Neuronal stem cell (in vitro differentiated cells): ENCODE data around the gene CHRNA7.

ENCODE experiments used
- DNase-seq: peaks from one replicate; pipeline ENCODE4 v3.0.0-alpha.2; 2013; ENCODE audit warnings: low spot score
- H2AFZ ChIP-seq: one replicate; pipeline ENCODE4 v1.6.1; 2013; ENCODE audit warnings: mild to moderate bottlenecking, low read length, inconsistent platforms
- H2AK5ac ChIP-seq: 2 replicates; pipeline ENCODE4 v1.6.1; 2013; ENCODE audit warnings: low read depth, mild to moderate bottlenecking, inconsistent platforms, low read length, moderate library complexity, mixed read lengths
- H2BK120ac ChIP-seq: 2 replicates; pipeline ENCODE4 v1.6.1; 2013; ENCODE audit warnings: low read depth, mild to moderate bottlenecking, inconsistent platforms, low read length, moderate library complexity, mixed read lengths
- H2BK12ac ChIP-seq: one replicate; pipeline ENCODE4 v1.6.1; 2013; ENCODE audit warnings: low read length, inconsistent platforms
- H2BK15ac ChIP-seq: 2 replicates; pipeline ENCODE4 v1.6.1; 2013; ENCODE audit warnings: mild to moderate bottlenecking, low read length, inconsistent platforms, mixed read lengths
- H2BK5ac ChIP-seq: one replicate; pipeline ENCODE4 v1.6.1; 2013; ENCODE audit warnings: inconsistent platforms, mild to moderate bottlenecking, low read length, moderate library complexity
- H3K14ac ChIP-seq: one replicate; pipeline ENCODE4 v1.6.1; 2013; ENCODE audit warnings: low read length, inconsistent platforms
- H3K18ac ChIP-seq: 2 replicates; pipeline ENCODE4 v1.6.1; 2013; ENCODE audit warnings: low read length, inconsistent platforms
- H3K23ac ChIP-seq: 2 replicates; pipeline ENCODE4 v1.6.1; 2013; ENCODE audit warnings: low read depth, mild to moderate bottlenecking, mixed read lengths, low read length, inconsistent platforms; ENCODE audit not compliant: poor library complexity
- H3K27ac ChIP-seq: replicated peaks from 3 replicates; pipeline ENCODE4 v1.5.1; 2013; ENCODE audit warnings: low read length, inconsistent platforms
- H3K27me3 ChIP-seq, 3 experiments: 2 replicates each; pipeline ENCODE4 v1.6.1; 2013; ENCODE audit warnings: low read length in 3 of 3, mild to moderate bottlenecking in 2 of 3, inconsistent platforms in 1 of 3, low read depth in 1 of 3, mixed read lengths in 1 of 3, moderate library complexity in 1 of 3; ENCODE audit not compliant: control insufficient read depth in 3 of 3, insufficient read depth in 3 of 3
- H3K36me3 ChIP-seq, 2 donors: replicated peaks in 1 of 2; 2 replicates each; pipeline ENCODE4 v1.6.1; 2013; ENCODE audit warnings: low read length in 2 of 2; ENCODE audit not compliant: control insufficient read depth in 2 of 2, insufficient read depth in 2 of 2
- H3K4ac ChIP-seq: 2 replicates; pipeline ENCODE4 v1.6.1; 2013; ENCODE audit warnings: inconsistent platforms, mild to moderate bottlenecking, low read length, moderate library complexity
- H3K4me1 ChIP-seq, 2 donors: 1 replicate in 1 of 2; 2 replicates in 1 of 2; pipeline ENCODE4 v1.6.1; 2013; ENCODE audit warnings: low read length in 2 of 2, low read depth in 1 of 2; ENCODE audit not compliant: control insufficient read depth in 2 of 2, insufficient read depth in 1 of 2
- H3K4me2 ChIP-seq: one replicate; pipeline ENCODE4 v1.6.1; 2013; ENCODE audit warnings: mild to moderate bottlenecking, low read length, inconsistent platforms; ENCODE audit not compliant: insufficient read depth, poor library complexity, severe bottlenecking
- H3K4me3 ChIP-seq, 2 donors: 2 replicates each; pipeline ENCODE4 v1.5.1; 2013; ENCODE audit warnings: low read length in 2 of 2, mild to moderate bottlenecking in 2 of 2, inconsistent platforms in 1 of 2, moderate library complexity in 1 of 2
- H3K79me1 ChIP-seq: one replicate; pipeline ENCODE4 v1.6.1; 2013; ENCODE audit warnings: low read depth, mild to moderate bottlenecking, inconsistent platforms, low read length, moderate library complexity
- H3K9ac ChIP-seq: one replicate; pipeline ENCODE4 v1.6.1; 2013; ENCODE audit warnings: mild to moderate bottlenecking, low read depth, low read length, inconsistent platforms; ENCODE audit not compliant: poor library complexity
- H3K9me3 ChIP-seq, 2 donors: replicated peaks in 1 of 2; 2 replicates each; pipeline versions ENCODE3 to v1.6.1; 2013; ENCODE audit warnings: low read length in 2 of 2, mild to moderate bottlenecking in 2 of 2, inconsistent platforms in 1 of 2, low read depth in 1 of 2, mixed read lengths in 1 of 2, moderate library complexity in 1 of 2; ENCODE audit not compliant: control insufficient read depth in 2 of 2, insufficient read depth in 1 of 2
- H4K8ac ChIP-seq: one replicate; pipeline ENCODE4 v1.6.1; 2013; ENCODE audit warnings: low read depth, mild to moderate bottlenecking, inconsistent platforms, low read length, moderate library complexity
- H4K91ac ChIP-seq: one replicate; pipeline ENCODE4 v1.6.1; 2013; ENCODE audit warnings: low read length, low read depth, mild to moderate bottlenecking, inconsistent platforms; ENCODE audit not compliant: poor library complexity
- WGBS, 2 donors: extraction: QIAGEN DNeasy Blood & Tissue Kit; methylation state at CpG; one replicate each; pipeline ENCODE4 v1.1.7; 2013; ENCODE audit warnings: missing lambda C conversion rate in 2 of 2, mixed read lengths in 1 of 2; ENCODE audit not compliant: insufficient read length in 2 of 2, insufficient replicate concordance in 1 of 2; ENCODE audit errors: extremely low coverage in 2 of 2; 5-methylcytosine and 5-hydroxymethylcytosine counted together

Gene CHRNA7

DNA sequence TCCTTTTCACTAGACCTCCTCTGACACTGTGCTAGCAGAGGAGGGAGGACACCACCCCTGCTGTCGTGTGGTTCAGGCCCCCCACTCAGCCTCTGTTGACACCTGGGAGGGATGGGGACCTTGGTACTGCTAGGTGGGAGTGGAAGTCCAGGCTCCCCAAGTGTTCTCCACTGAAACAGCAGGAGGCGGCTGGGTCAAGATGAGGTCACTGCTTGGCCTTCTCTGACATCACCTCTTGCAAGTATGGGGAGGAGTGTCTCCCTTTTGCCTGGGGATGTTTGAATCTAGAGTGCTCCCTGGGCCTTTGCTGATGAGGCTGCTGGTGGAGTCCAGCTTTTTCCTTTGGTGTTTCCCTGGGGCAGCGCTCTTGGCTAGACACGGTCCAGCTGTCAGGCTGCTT is 101.5 kb downstream of the CHRNA7 start:
- H2BK12ac ChIP-seq: no peak overlapping the region
- H4K91ac ChIP-seq: no peak overlapping the region
- peaks cover 0 to 1% (median 0%) of the 10 kb centered on the region in 3 experiments for H3K27me3 ChIP-seq
- H3K79me1 ChIP-seq: no peaks in the 10 kb centered on the region
- no peak overlapping the region for H2AK5ac ChIP-seq
- no peak for DNase-seq
- peak overlapping the region; percentile 71 for H3K14ac ChIP-seq
- no peak overlapping the region for H3K4me2 ChIP-seq
- H3K9ac ChIP-seq: no peak overlapping the region
- H3K4me1 ChIP-seq: no peaks in the 10 kb centered on the region
- H3K36me3 ChIP-seq: no peaks in the 10 kb centered on the region
- H3K27ac ChIP-seq: no peak overlapping the region
- H2BK5ac ChIP-seq: no peak overlapping the region
- H3K18ac ChIP-seq: no peak overlapping the region
- H4K8ac ChIP-seq: no peak overlapping the region
- H3K9me3 ChIP-seq: no peaks in the 10 kb centered on the region
- H2AFZ ChIP-seq: no peak overlapping the region
- no peak overlapping the region for H2BK15ac ChIP-seq
- H3K4me3 ChIP-seq: peak overlapping the region in 1 of 2 donors; percentile 4
- no peak overlapping the region for H3K23ac ChIP-seq
- WGBS, 2 donors: no CpG with 5 or more reads among the region's 4 CpGs
- H2BK120ac ChIP-seq: no peak overlapping the region
- H3K4ac ChIP-seq: no peak overlapping the region

DNA sequence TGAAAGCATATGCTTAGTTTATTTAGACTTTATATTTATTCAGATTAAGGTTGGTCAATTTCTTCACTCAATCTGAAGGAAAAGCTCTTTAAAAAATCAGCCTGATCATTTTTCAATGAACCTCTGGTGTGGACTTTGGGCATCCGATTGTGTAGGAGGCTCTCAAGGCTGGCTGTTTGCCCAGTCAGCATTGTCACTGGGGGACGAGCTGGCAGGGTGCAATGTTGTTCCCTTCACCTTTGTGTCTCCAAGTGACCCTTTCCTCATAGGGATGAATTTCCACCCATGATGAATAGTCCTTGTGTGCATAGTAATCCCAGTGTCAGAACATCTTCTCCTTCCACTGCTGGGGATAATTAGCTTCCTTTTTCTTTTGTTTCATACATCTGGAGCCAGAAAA is 102.5 kb downstream of the CHRNA7 start:
- H3K9ac ChIP-seq: no peak overlapping the region
- peaks cover 0 to 1% (median 0%) of the 10 kb centered on the region in 3 experiments for H3K27me3 ChIP-seq
- no peak overlapping the region for H4K8ac ChIP-seq
- no peaks in the 10 kb centered on the region for H3K79me1 ChIP-seq
- H3K23ac ChIP-seq: no peak overlapping the region
- H3K14ac ChIP-seq: no peak overlapping the region
- no peak overlapping the region for H2AFZ ChIP-seq
- no peak overlapping the region for H3K4me2 ChIP-seq
- H3K18ac ChIP-seq: no peak overlapping the region
- H4K91ac ChIP-seq: no peak overlapping the region
- no peak overlapping the region for H2BK5ac ChIP-seq
- H2AK5ac ChIP-seq: no peak overlapping the region
- no peaks in the 10 kb centered on the region for H3K36me3 ChIP-seq
- H3K27ac ChIP-seq: no peak overlapping the region
- no peaks in the 10 kb centered on the region for H3K4me1 ChIP-seq
- H2BK15ac ChIP-seq: no peak overlapping the region
- no peak overlapping the region for H2BK12ac ChIP-seq
- H3K4ac ChIP-seq: no peak overlapping the region
- no CpG with 5 or more reads among the region's 2 CpGs for WGBS, 2 donors
- H3K9me3 ChIP-seq: no peaks in the 10 kb centered on the region
- no peak overlapping the region for H2BK120ac ChIP-seq
- DNase-seq: no peak
- no peak overlapping the region for H3K4me3 ChIP-seq

DNA sequence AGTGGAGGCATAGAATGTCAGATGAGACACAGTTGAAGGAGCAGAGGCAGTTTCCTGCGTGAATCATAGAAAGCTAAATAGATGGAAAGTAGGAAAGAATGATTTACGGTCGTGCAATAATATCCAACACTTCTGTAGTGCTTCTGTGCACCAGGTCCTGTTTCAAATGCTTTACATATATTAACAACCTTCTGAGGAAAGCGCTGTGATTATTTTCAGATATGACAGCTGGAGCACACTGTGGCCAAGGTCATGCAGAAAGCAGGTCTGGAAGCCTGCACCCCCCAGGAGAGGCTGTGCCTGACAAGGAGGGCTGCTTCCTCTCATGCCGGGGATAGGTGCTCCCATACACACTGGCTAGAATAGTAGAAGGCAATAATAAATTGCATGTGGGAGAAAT is 104.5 kb downstream of the CHRNA7 start:
- Histone ChIP-seq H2BK5ac (no peak overlapping the region), H2AK5ac (no peak overlapping the region), H3K4me3 (no peak overlapping the region), H2BK120ac (no peak overlapping the region), H3K4me1 (no peaks in the 10 kb centered on the region), H3K9ac (no peak overlapping the region), H3K4ac (no peak overlapping the region), H3K36me3 (no peaks in the 10 kb centered on the region), H2BK12ac (no peak overlapping the region), H4K91ac (no peak overlapping the region), H3K79me1 (no peaks in the 10 kb centered on the region), H3K27ac (no peak overlapping the region), H2BK15ac (no peak overlapping the region), H3K4me2 (no peak overlapping the region), H4K8ac (no peak overlapping the region), H3K18ac (no peak overlapping the region), H2AFZ (no peak overlapping the region), H3K9me3 (no peaks in the 10 kb centered on the region), H3K14ac (peak overlapping the region; percentile 38), H3K27me3 (peaks cover 0 to 1% (median 0%) of the 10 kb centered on the region in 3 experiments), H3K23ac (no peak overlapping the region)
- no CpG with 5 or more reads among the region's 5 CpGs for WGBS, 2 donors
- no peak for DNase-seq

DNA sequence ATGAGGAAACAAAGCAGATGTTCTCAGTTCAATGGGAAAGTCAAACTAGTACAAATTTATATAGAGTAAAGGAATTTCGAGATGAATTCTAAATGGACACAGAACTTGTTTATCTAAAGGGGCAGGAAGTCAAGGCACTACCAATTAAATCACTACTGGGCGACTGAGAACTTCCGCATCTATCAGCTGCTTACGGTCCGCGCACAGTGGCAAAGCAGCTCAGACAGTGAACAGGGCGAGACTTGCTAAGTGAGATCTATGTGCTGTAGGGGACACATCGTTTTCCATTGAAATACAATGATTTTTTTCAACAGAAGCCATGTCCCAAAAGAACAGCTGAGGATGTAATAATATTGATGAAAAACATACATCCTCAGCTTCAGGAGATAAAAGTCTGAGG is 105.0 kb downstream of the CHRNA7 start:
- no peak overlapping the region for H2AK5ac ChIP-seq
- H2BK120ac ChIP-seq: no peak overlapping the region
- H3K9ac ChIP-seq: no peak overlapping the region
- H3K14ac ChIP-seq: no peak overlapping the region
- no peak overlapping the region for H3K4ac ChIP-seq
- H3K4me1 ChIP-seq: no peaks in the 10 kb centered on the region
- no peak overlapping the region for H2BK5ac ChIP-seq
- H3K9me3 ChIP-seq: no peaks in the 10 kb centered on the region
- no CpG with 5 or more reads among the region's 8 CpGs for WGBS, 2 donors
- no peak overlapping the region for H3K27ac ChIP-seq
- no peak overlapping the region for H2AFZ ChIP-seq
- H4K91ac ChIP-seq: no peak overlapping the region
- H3K4me2 ChIP-seq: no peak overlapping the region
- DNase-seq: no peak
- no peak overlapping the region for H2BK15ac ChIP-seq
- H3K23ac ChIP-seq: no peak overlapping the region
- no peaks in the 10 kb centered on the region for H3K79me1 ChIP-seq
- H3K4me3 ChIP-seq: no peak overlapping the region
- no peaks in the 10 kb centered on the region for H3K36me3 ChIP-seq
- H3K18ac ChIP-seq: no peak overlapping the region
- no peak overlapping the region for H4K8ac ChIP-seq
- peaks cover 0 to 1% (median 0%) of the 10 kb centered on the region in 3 experiments for H3K27me3 ChIP-seq
- no peak overlapping the region for H2BK12ac ChIP-seq
